Measurements from ENCODE around the gene GABARAP. TPM values are rescaled to one million over a fixed set of nuclear protein-coding genes. Genes with fewer than 3 reads are reported as not detected.

GABARAP gene
- total RNA-seq, 1 experiment from 2014 or later, result 188 TPM

GRCh38 chr17:7252176-7253043 is 10.2 kb upstream of the GABARAP start, which contains the start of gene ELP5:
Gene ELP5 (plus strand): TSS chr17:7252215. CDS start chr17:7252551, 336 bp downstream.
- peak; percentile 89 for DNase-seq
- H3K36me3 Mint-ChIP-seq (ENCODE audit: insufficient read depth, unreplicated experiment), result peaks cover 79% of the 10 kb centered on the region
- H3K27ac Mint-ChIP-seq (ENCODE audit: unreplicated experiment), result peak within 1 kb of the TSS; percentile 84
- no peaks in the 10 kb centered on the region for H3K9me3 Mint-ChIP-seq (ENCODE audit: low read depth, unreplicated experiment)
- intact Hi-C loops (cut with micrococcal nuclease; ENCODE audit: unreplicated experiment), result no loop called here
- peak within 1 kb of the TSS; percentile 73 for H3K4me3 Mint-ChIP-seq (ENCODE audit: low read depth, unreplicated experiment)
- H3K4me1 Mint-ChIP-seq (ENCODE audit: low read depth, unreplicated experiment), result peaks cover 27% of the 10 kb centered on the region
- no peak for TF ChIP-seq CTCF (IDR thresholded peaks at IDR 0.05; ENCODE audit: unreplicated experiment)
- no peaks in the 10 kb centered on the region for H3K27me3 Mint-ChIP-seq (ENCODE audit: unreplicated experiment)
- no TSS peak for BruUV-seq (replicated peaks)
- CTCF ChIA-PET, result interaction anchor here (1.0 to 1.5 kb wide), 2 partner anchors 10 to 13 kb away, joined by 5 read pairs; partner anchors contain the start of genes GABARAP and PHF23

- H3K4me3 Mint-ChIP-seq (ENCODE audit: low read depth, unreplicated experiment), result peak within 1 kb of the TSS; percentile 73
- peaks cover 27% of the 10 kb centered on the region for H3K4me1 Mint-ChIP-seq (ENCODE audit: low read depth, unreplicated experiment)
- CTCF ChIA-PET, result interaction anchor here (0.7 to 1.5 kb wide), 3 partner anchors 9 to 12 kb away, joined by 3 to 5 read pairs (median 5); partner anchors contain the start of genes GABARAP and PHF23
- no peaks in the 10 kb centered on the region for H3K9me3 Mint-ChIP-seq (ENCODE audit: low read depth, unreplicated experiment)
- H3K27me3 Mint-ChIP-seq (ENCODE audit: unreplicated experiment), result no peaks in the 10 kb centered on the region
- DNase-seq, result peak; percentile 95
- H3K36me3 Mint-ChIP-seq (ENCODE audit: insufficient read depth, unreplicated experiment), result peaks cover 76% of the 10 kb centered on the region
- no peak for TF ChIP-seq CTCF (IDR thresholded peaks at IDR 0.05; ENCODE audit: unreplicated experiment)
- intact Hi-C loops (cut with micrococcal nuclease; ENCODE audit: unreplicated experiment), result no loop called here
- peak within 1 kb of the TSS; percentile 84 for H3K27ac Mint-ChIP-seq (ENCODE audit: unreplicated experiment)
- BruUV-seq (replicated peaks), result no TSS peak
Observed at GRCh38 chr17:7251661-7252175, 9.5 kb upstream of the GABARAP start, which contains the start of gene CTDNEP1. Gene CTDNEP1 (minus strand): TSS chr17:7251734. CDS start chr17:7251296, 438 bp downstream.

GRCh38 chr17:7250695-7251627 is 8.7 kb upstream of the GABARAP start:
- Mint-ChIP-seq H3K36me3 (ENCODE audit: insufficient read depth, unreplicated experiment) (peaks cover 76% of the 10 kb centered on the region), H3K4me3 (ENCODE audit: low read depth, unreplicated experiment) (peak overlapping the region; percentile 73), H3K4me1 (ENCODE audit: low read depth, unreplicated experiment) (peaks cover 27% of the 10 kb centered on the region), H3K27me3 (ENCODE audit: unreplicated experiment) (no peaks in the 10 kb centered on the region), H3K9me3 (ENCODE audit: low read depth, unreplicated experiment) (no peaks in the 10 kb centered on the region), H3K27ac (ENCODE audit: unreplicated experiment) (peak overlapping the region; percentile 84)
- no peak for TF ChIP-seq CTCF (IDR thresholded peaks at IDR 0.05; ENCODE audit: unreplicated experiment)
- BruUV-seq (replicated peaks), result no TSS peak
- no peak for DNase-seq
- intact Hi-C loops (cut with micrococcal nuclease; ENCODE audit: unreplicated experiment), result no loop called here
- CTCF ChIA-PET, result interaction anchor here (0.7 to 1.5 kb wide), 3 partner anchors 8 to 11 kb away, joined by 3 to 5 read pairs (median 5); partner anchors contain the start of genes GABARAP and PHF23

GRCh38 chr17:7249830-7250229 is 7.6 kb upstream of the GABARAP start:
- H3K36me3 Mint-ChIP-seq (ENCODE audit: insufficient read depth, unreplicated experiment), result peaks cover 68% of the 10 kb centered on the region
- H3K4me3 Mint-ChIP-seq (ENCODE audit: low read depth, unreplicated experiment), result peak overlapping the region; percentile 73
- intact Hi-C loops (cut with micrococcal nuclease; ENCODE audit: unreplicated experiment), result no loop called here
- CTCF ChIA-PET, result no interaction called here
- no peaks in the 10 kb centered on the region for H3K27me3 Mint-ChIP-seq (ENCODE audit: unreplicated experiment)
- no peaks in the 10 kb centered on the region for H3K9me3 Mint-ChIP-seq (ENCODE audit: low read depth, unreplicated experiment)
- no TSS peak for BruUV-seq (replicated peaks)
- no peak for DNase-seq
- H3K27ac Mint-ChIP-seq (ENCODE audit: unreplicated experiment), result peak overlapping the region; percentile 84
- peaks cover 27% of the 10 kb centered on the region for H3K4me1 Mint-ChIP-seq (ENCODE audit: low read depth, unreplicated experiment)
- TF ChIP-seq CTCF (IDR thresholded peaks at IDR 0.05; ENCODE audit: unreplicated experiment), result no peak

Measured in Calu3 (cell line).